C4-2B (cell line): Measurements from ENCODE around the gene TMED4.

ENCODE experiments used
- CTCF ChIP-seq: fragments of 450-650 bp; conservative IDR thresholded peaks from 2 replicates; pipeline ENCODE4 v1.5.1; 2017; ENCODE audit warnings: mild to moderate bottlenecking
- ZFX ChIP-seq: fragments of 450-650 bp; IDR thresholded peaks from 2 replicates; pipeline ENCODE4 v1.6.1; 2017

- no peak for TF ChIP-seq CTCF
- no peak for TF ChIP-seq ZFX
Measured at GRCh38 chr7:44608916-44609648, 27.1 kb upstream of the TMED4 start.
